Measurements from ENCODE around the gene NR5A2. TPM values are rescaled to one million over a fixed set of nuclear protein-coding genes. Genes with fewer than 3 reads are reported as not detected.

NR5A2 gene
- polyA plus RNA-seq, 3 donors, result 0.03 to 0.31 TPM; not detected in 1

DNA sequence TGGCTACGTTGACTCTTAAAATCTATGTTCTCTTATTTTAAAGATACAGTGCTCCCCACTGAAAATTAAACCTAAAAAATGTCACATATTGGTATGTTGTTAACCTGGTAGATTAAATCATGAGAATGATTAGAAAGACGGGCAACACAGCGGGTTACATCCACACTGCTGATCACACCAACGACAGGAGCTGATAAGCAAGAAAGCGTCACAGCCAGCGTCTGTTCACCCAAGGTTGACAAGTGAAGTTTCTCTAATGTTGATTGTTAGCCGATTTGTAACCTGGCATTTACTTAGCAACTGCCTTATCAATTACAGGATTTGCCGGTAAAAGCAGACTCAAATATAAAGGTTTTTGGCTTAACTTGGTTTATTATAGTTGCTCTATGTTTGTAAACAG, 149.3 kb downstream of the NR5A2 start:
- intact Hi-C loops (cut with micrococcal nuclease), result no loop called here
- Histone ChIP-seq H3K4me3 (replicated peaks in 1 of 3; ENCODE audit: low read depth in 2 of 3, low read length in 3 of 3) (no peak overlapping the region), H3K27me3 (ENCODE audit: control insufficient read depth in 2 of 2, insufficient read depth in 2 of 2, low read length in 2 of 2) (no peaks in the 10 kb centered on the region)

DNA sequence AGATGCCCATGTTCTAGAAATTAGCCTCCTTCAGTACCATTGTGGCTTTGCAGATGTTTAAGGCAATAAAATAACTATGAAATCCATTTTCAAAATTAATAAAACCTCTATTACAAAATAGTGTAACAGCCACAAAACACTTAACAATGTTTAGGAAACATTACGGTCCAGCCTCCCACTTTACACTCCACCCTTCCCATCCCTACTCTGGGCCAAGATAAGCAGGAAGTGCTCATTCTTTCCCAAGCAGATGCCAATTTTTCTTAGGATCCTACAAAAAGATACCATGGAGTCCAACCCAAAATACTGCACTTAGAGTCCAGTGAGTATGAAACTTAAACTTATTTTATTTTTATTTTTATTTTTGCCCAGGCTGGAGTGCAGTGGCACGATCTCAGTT, 150.8 kb downstream of the NR5A2 start:
- no peaks in the 10 kb centered on the region for H4K20me1 ChIP-seq (ENCODE audit: insufficient read depth, low read length)
- H2AFZ ChIP-seq (ENCODE audit: insufficient read depth, low read depth, low read length, poor library complexity, severe bottlenecking), result no peak overlapping the region
- Mint-ChIP-seq H3K27me3 (ENCODE audit: low read depth in 3 of 3) (peaks cover 0 to 2% (median 0%) of the 10 kb centered on the region in 3 donors), H3K27ac (no peak overlapping the region), H3K36me3 (peaks cover 0 to 2% of the 10 kb centered on the region in 2 donors), H3K9me3 (peaks cover 0 to 2% (median 0%) of the 10 kb centered on the region in 7 donors), H3K4me1 (peaks cover 10% of the 10 kb centered on the region), H3K4me3 (no peak overlapping the region)
- intact Hi-C loops (cut with micrococcal nuclease), result no loop called here
- H3K79me2 ChIP-seq (ENCODE audit: insufficient read depth, low read length), result no peaks in the 10 kb centered on the region
- peaks cover 4 to 5% of the 10 kb centered on the region in 2 donors for H3K4me1 ChIP-seq (ENCODE audit: control insufficient read depth in 1 of 2, insufficient read depth in 2 of 2, low read length in 2 of 2)
- H3K4me2 ChIP-seq (replicated peaks; ENCODE audit: extremely low read depth, low read length, poor library complexity, severe bottlenecking), result no peak overlapping the region
- DNase-seq, result no peak
- no peak overlapping the region for H3K27ac ChIP-seq (ENCODE audit: low read depth in 1 of 2, low read length in 2 of 2)
- no peak overlapping the region for H3K4me3 ChIP-seq (replicated peaks in 1 of 3; ENCODE audit: low read depth in 2 of 3, low read length in 3 of 3)
- H3K9me3 ChIP-seq (replicated peaks in 1 of 2; ENCODE audit: control insufficient read depth in 1 of 2, insufficient read depth in 1 of 2, low read length in 2 of 2), result no peaks in the 10 kb centered on the region
- H3K9ac ChIP-seq (ENCODE audit: insufficient read depth, low read length, poor library complexity, severe bottlenecking), result no peak overlapping the region
- TF ChIP-seq, protein P1, sequence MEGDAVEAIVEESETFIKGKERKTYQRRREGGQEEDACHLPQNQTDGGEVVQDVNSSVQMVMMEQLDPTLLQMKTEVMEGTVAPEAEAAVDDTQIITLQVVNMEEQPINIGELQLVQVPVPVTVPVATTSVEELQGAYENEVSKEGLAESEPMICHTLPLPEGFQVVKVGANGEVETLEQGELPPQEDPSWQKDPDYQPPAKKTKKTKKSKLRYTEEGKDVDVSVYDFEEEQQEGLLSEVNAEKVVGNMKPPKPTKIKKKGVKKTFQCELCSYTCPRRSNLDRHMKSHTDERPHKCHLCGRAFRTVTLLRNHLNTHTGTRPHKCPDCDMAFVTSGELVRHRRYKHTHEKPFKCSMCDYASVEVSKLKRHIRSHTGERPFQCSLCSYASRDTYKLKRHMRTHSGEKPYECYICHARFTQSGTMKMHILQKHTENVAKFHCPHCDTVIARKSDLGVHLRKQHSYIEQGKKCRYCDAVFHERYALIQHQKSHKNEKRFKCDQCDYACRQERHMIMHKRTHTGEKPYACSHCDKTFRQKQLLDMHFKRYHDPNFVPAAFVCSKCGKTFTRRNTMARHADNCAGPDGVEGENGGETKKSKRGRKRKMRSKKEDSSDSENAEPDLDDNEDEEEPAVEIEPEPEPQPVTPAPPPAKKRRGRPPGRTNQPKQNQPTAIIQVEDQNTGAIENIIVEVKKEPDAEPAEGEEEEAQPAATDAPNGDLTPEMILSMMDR (IDR thresholded peaks at IDR 0.05), result no peak
- H3K27me3 ChIP-seq (ENCODE audit: control insufficient read depth in 2 of 2, insufficient read depth in 2 of 2, low read length in 2 of 2), result no peaks in the 10 kb centered on the region
- WGBS (ENCODE audit: insufficient coverage), result 91% methylated on average over 1 of the region's 2 CpGs
- H3K36me3 ChIP-seq (replicated peaks in 1 of 2; ENCODE audit: control insufficient read depth in 1 of 2, insufficient read depth in 2 of 2, low read length in 2 of 2), result no peaks in the 10 kb centered on the region

More for the DNA sequence above, 149.3 kb downstream of the NR5A2 start:
- H3K27ac ChIP-seq (ENCODE audit: low read depth in 1 of 2, low read length in 2 of 2), result no peak overlapping the region
- no peaks in the 10 kb centered on the region for H4K20me1 ChIP-seq (ENCODE audit: insufficient read depth, low read length)
- WGBS (ENCODE audit: insufficient coverage), result 100% methylated on average over 4 of the region's 8 CpGs
- TF ChIP-seq, protein P1 (IDR thresholded peaks at IDR 0.05), result no peak
- no peaks in the 10 kb centered on the region for H3K36me3 ChIP-seq (replicated peaks in 1 of 2; ENCODE audit: control insufficient read depth in 1 of 2, insufficient read depth in 2 of 2, low read length in 2 of 2)
- H2AFZ ChIP-seq (ENCODE audit: insufficient read depth, low read depth, low read length, poor library complexity, severe bottlenecking), result no peak overlapping the region
- H3K79me2 ChIP-seq (ENCODE audit: insufficient read depth, low read length), result no peaks in the 10 kb centered on the region
- Mint-ChIP-seq H3K9me3 (peaks cover 0 to 2% (median 0%) of the 10 kb centered on the region in 7 donors), H3K4me1 (peaks cover under 1% of the 10 kb centered on the region), H3K27me3 (ENCODE audit: low read depth in 3 of 3) (peaks cover 0 to 2% (median 0%) of the 10 kb centered on the region in 3 donors), H3K4me3 (no peak overlapping the region), H3K36me3 (no peaks in the 10 kb centered on the region), H3K27ac (no peak overlapping the region)
- no peak overlapping the region for H3K9ac ChIP-seq (ENCODE audit: insufficient read depth, low read length, poor library complexity, severe bottlenecking)
- no peaks in the 10 kb centered on the region for H3K4me1 ChIP-seq (ENCODE audit: control insufficient read depth in 1 of 2, insufficient read depth in 2 of 2, low read length in 2 of 2)
- H3K9me3 ChIP-seq (replicated peaks in 1 of 2; ENCODE audit: control insufficient read depth in 1 of 2, insufficient read depth in 1 of 2, low read length in 2 of 2), result no peaks in the 10 kb centered on the region
- DNase-seq, result no peak
- H3K4me2 ChIP-seq (replicated peaks; ENCODE audit: extremely low read depth, low read length, poor library complexity, severe bottlenecking), result no peak overlapping the region
